AG04450 (cell line): ENCODE data around the gene HSD11B2. TPM values are rescaled to one million over a fixed set of nuclear protein-coding genes. Genes with fewer than 3 reads are reported as not detected.

Experiments used
- CTCF ChIA-PET: fragments of 300-600, 350-600 bp; formaldehyde crosslinking; extraction: SDS; loops from one replicate; lab custom pipeline; 2022; ENCODE audit warnings: antibody characterized with exemption, inconsistent platforms; lab: Charles Lee
- POLR2A ChIA-PET: fragments of 350-600 bp; formaldehyde crosslinking; extraction: SDS; loops from one replicate; lab custom pipeline; 2021; ENCODE audit warnings: antibody characterized with exemption, inconsistent platforms; lab: Yijun Ruan, JAX
- DNase-seq: peaks from one replicate; pipeline ENCODE4 v3.0.0-alpha.2; 2011; ENCODE audit warnings: low read depth, low spot score
- H3K27ac ChIP-seq: one replicate; pipeline ENCODE4 v1.5.1; 2012; ENCODE audit warnings: low read depth, low read length, control low read depth
- H3K27me3 ChIP-seq: one replicate; pipeline ENCODE4 v1.6.0; 2012; ENCODE audit warnings: low read length; ENCODE audit not compliant: control insufficient read depth, insufficient read depth
- H3K4me3 ChIP-seq: 2 replicates; pipeline ENCODE4 v1.5.1; 2011; ENCODE audit warnings: mild to moderate bottlenecking, low read depth, low read length, control low read depth
- H3K9me3 ChIP-seq: 2 replicates; pipeline ENCODE4 v1.5.1; 2012; ENCODE audit warnings: low read length; ENCODE audit not compliant: control insufficient read depth, insufficient read depth
- CTCF ChIP-seq: IDR thresholded peaks from 2 replicates; pipeline ENCODE4 v1.5.1; 2011; ENCODE audit warnings: low read depth, low read length, control low read depth, inconsistent platforms
- polyA plus RNA-seq: library from polyadenylated mRNA; depleted of rRNA; stranded (reverse); fragments of >200 nt; gene quantifications from 2 replicates; pipeline ENCODE4 v1.2.3, GENCODE V29; 2011

HSD11B2 gene
- polyA plus RNA-seq, 1 experiment, result not detected

- ChIA-PET POLR2A (interaction anchor here (0.6 to 1.1 kb wide), 4 partner anchors 8 to 1175 kb away, joined by 4 to 7 read pairs (median 4); no protein-coding TSS in a partner anchor), CTCF (interaction anchor here (0.5 to 5.1 kb wide), 3 partner anchors 14 to 181 kb away, joined by 3 to 29 read pairs (median 4); no protein-coding TSS in a partner anchor)
- no peak for TF ChIP-seq CTCF
- DNase-seq, result no peak
- Histone ChIP-seq H3K27ac (no peak overlapping the region), H3K4me3 (no peak overlapping the region), H3K27me3 (no peaks in the 10 kb centered on the region), H3K9me3 (no peaks in the 10 kb centered on the region; the same call in 1 of the 2 replicates)
Observed at GRCh38 chr16:67441271-67441753, 10.4 kb downstream of the HSD11B2 start.

- Histone ChIP-seq H3K27me3 (no peaks in the 10 kb centered on the region), H3K9me3 (no peaks in the 10 kb centered on the region; the same call in 1 of the 2 replicates), H3K4me3 (no peak overlapping the region), H3K27ac (peak overlapping the region; percentile 31)
- POLR2A ChIA-PET, result interaction anchor here (0.6 to 1.1 kb wide), 2 partner anchors 9 to 29 kb away, joined by 4 read pairs; no protein-coding TSS in a partner anchor
- DNase-seq, result no peak
- TF ChIP-seq CTCF, result no peak
- CTCF ChIA-PET, result interaction anchor here (0.5 to 5.1 kb wide), 4 partner anchors 14 to 182 kb away, joined by 3 to 29 read pairs (median 4); no protein-coding TSS in a partner anchor
Observed at GRCh38 chr16:67441907-67442306, 11.0 kb downstream of the HSD11B2 start.

- ChIA-PET POLR2A (no interaction called here), CTCF (interaction anchor here (1.0 to 5.1 kb wide), 4 partner anchors 15 to 71 kb away, joined by 3 to 29 read pairs (median 4); partner anchors contain the start of gene ATP6V0D1)
- TF ChIP-seq CTCF, result no peak
- no peak overlapping the region for H3K4me3 ChIP-seq
- H3K9me3 ChIP-seq, result no peaks in the 10 kb centered on the region; the same call in 1 of the 2 replicates
- H3K27me3 ChIP-seq, result no peaks in the 10 kb centered on the region
- no peak for DNase-seq
- H3K27ac ChIP-seq, result no peak overlapping the region
Observed at GRCh38 chr16:67442581-67443255, 11.8 kb downstream of the HSD11B2 start.

GRCh38 chr16:67443265-67443664, 12.3 kb downstream of the HSD11B2 start:
- H3K27ac ChIP-seq, result peak overlapping the region; percentile 31
- H3K4me3 ChIP-seq, result no peak overlapping the region
- DNase-seq, result no peak
- ChIA-PET POLR2A (no interaction called here), CTCF (interaction anchor here (1.0 to 5.1 kb wide), 3 partner anchors 16 to 71 kb away, joined by 3 to 29 read pairs (median 5); partner anchors contain the start of gene ATP6V0D1)
- no peaks in the 10 kb centered on the region for H3K27me3 ChIP-seq
- no peaks in the 10 kb centered on the region; the same call in 1 of the 2 replicates for H3K9me3 ChIP-seq
- TF ChIP-seq CTCF, result no peak
